ENCODE measurements around the gene LRRC74B. TPM values are rescaled to one million over a fixed set of nuclear protein-coding genes. Genes with fewer than 3 reads are reported as not detected.

Gene LRRC74B
- total and polyA plus RNA-seq, 2 experiments from 2014 or later: not detected

- Histone ChIP-seq H3F3A (ENCODE audit: insufficient read depth) (0 out of 2 replicates have a peak, but pooled peaks cover 8% of the 10 kb centered on the region), H3K27ac (no peak overlapping the region), H3K9ac (no peak overlapping the region), H3K4me1 (ENCODE audit: insufficient read depth) (peaks cover 10% of the 10 kb centered on the region), H3K4me3 (no peak overlapping the region), H3K9me3 (ENCODE audit: low read depth) (no peaks in the 10 kb centered on the region), H3K36me3 (ENCODE audit: low read depth) (no peaks in the 10 kb centered on the region), H3K27me3 (replicated peaks; ENCODE audit: insufficient read depth) (no peaks in the 10 kb centered on the region), H4K20me1 (ENCODE audit: insufficient read depth) (no peaks in the 10 kb centered on the region), H3K9me2 (ENCODE audit: insufficient read depth) (no peaks in the 10 kb centered on the region), H3K79me2 (ENCODE audit: insufficient read depth) (no peaks in the 10 kb centered on the region), H3K4me2 (ENCODE audit: unreplicated experiment) (no peak overlapping the region), H2AFZ (no peak overlapping the region)
- in situ Hi-C loops (cut with MboI): no loop called here
- peak; percentile 70 for DNase-seq
- 53 to 55% methylated on average over 10 of the region's 10 CpGs for WGBS, 2 experiments (ENCODE audit: low coverage in 1 of 2, low lambda C conversion rate in 2 of 2, missing lambda C conversion rate in 2 of 2)
- no peak for TF ChIP-seq EZH2phosphoT487 (IDR thresholded peaks at IDR 0.05; ENCODE audit: insufficient read depth, low read depth)
- TF ChIP-seq EZH2 (IDR thresholded peaks at IDR 0.05; ENCODE audit: insufficient read depth, poor library complexity, severe bottlenecking): no peak
Measured at GRCh38 chr22:21009638-21010425, 35.9 kb upstream of the LRRC74B start.

GRCh38 chr22:21010426-21011113, 35.2 kb upstream of the LRRC74B start:
- Histone ChIP-seq H3K36me3 (ENCODE audit: low read depth) (no peaks in the 10 kb centered on the region), H3K4me3 (no peak overlapping the region), H3K4me1 (ENCODE audit: insufficient read depth) (peaks cover 17% of the 10 kb centered on the region), H3K9me3 (ENCODE audit: low read depth) (no peaks in the 10 kb centered on the region), H3K4me2 (ENCODE audit: unreplicated experiment) (no peak overlapping the region), H3K27ac (no peak overlapping the region), H3F3A (ENCODE audit: insufficient read depth) (0 out of 2 replicates have a peak, but pooled peaks cover 8% of the 10 kb centered on the region), H3K27me3 (replicated peaks; ENCODE audit: insufficient read depth) (no peaks in the 10 kb centered on the region), H4K20me1 (ENCODE audit: insufficient read depth) (no peaks in the 10 kb centered on the region), H3K9me2 (ENCODE audit: insufficient read depth) (no peaks in the 10 kb centered on the region), H2AFZ (no peak overlapping the region), H3K9ac (no peak overlapping the region), H3K79me2 (ENCODE audit: insufficient read depth) (no peaks in the 10 kb centered on the region)
- no peak for DNase-seq
- no peak for TF ChIP-seq EZH2 (IDR thresholded peaks at IDR 0.05; ENCODE audit: insufficient read depth, poor library complexity, severe bottlenecking)
- TF ChIP-seq EZH2phosphoT487 (IDR thresholded peaks at IDR 0.05; ENCODE audit: insufficient read depth, low read depth): no peak
- WGBS, 2 experiments (ENCODE audit: low coverage in 1 of 2, low lambda C conversion rate in 2 of 2, missing lambda C conversion rate in 2 of 2): 82 to 87% methylated on average over 3 of the region's 3 CpGs
- in situ Hi-C loops (cut with MboI): no loop called here

GRCh38 chr22:21012446-21013407, 33.0 kb upstream of the LRRC74B start:
- no peak overlapping the region for H3K4me2 ChIP-seq (ENCODE audit: unreplicated experiment)
- H3K27ac ChIP-seq: no peak overlapping the region
- H3K36me3 ChIP-seq (ENCODE audit: low read depth): no peaks in the 10 kb centered on the region
- H3K9me3 ChIP-seq (ENCODE audit: low read depth): no peaks in the 10 kb centered on the region
- TF ChIP-seq EZH2 (IDR thresholded peaks at IDR 0.05; ENCODE audit: insufficient read depth, poor library complexity, severe bottlenecking) (no peak), EZH2phosphoT487 (IDR thresholded peaks at IDR 0.05; ENCODE audit: insufficient read depth, low read depth) (no peak)
- WGBS, 2 experiments (ENCODE audit: low coverage in 1 of 2, low lambda C conversion rate in 2 of 2, missing lambda C conversion rate in 2 of 2): 51 to 57% methylated on average over 14 of the region's 14 CpGs
- H3K9ac ChIP-seq: no peak overlapping the region
- no peaks in the 10 kb centered on the region for H4K20me1 ChIP-seq (ENCODE audit: insufficient read depth)
- no peaks in the 10 kb centered on the region for H3K9me2 ChIP-seq (ENCODE audit: insufficient read depth)
- peaks cover 19% of the 10 kb centered on the region for H3K4me1 ChIP-seq (ENCODE audit: insufficient read depth)
- no peak overlapping the region for H2AFZ ChIP-seq
- in situ Hi-C loops (cut with MboI): no loop called here
- H3K27me3 ChIP-seq (replicated peaks; ENCODE audit: insufficient read depth): no peaks in the 10 kb centered on the region
- no peaks in the 10 kb centered on the region for H3K79me2 ChIP-seq (ENCODE audit: insufficient read depth)
- no peak for DNase-seq
- no peak overlapping the region for H3K4me3 ChIP-seq
- H3F3A ChIP-seq (ENCODE audit: insufficient read depth): 0 out of 2 replicates have a peak, but pooled peaks cover under 1% of the 10 kb centered on the region

GRCh38 chr22:21013657-21014201, 32.0 kb upstream of the LRRC74B start:
- DNase-seq: no peak
- Histone ChIP-seq H3K9me2 (ENCODE audit: insufficient read depth) (no peaks in the 10 kb centered on the region), H3K4me3 (peak overlapping the region; percentile 70), H2AFZ (peak overlapping the region; percentile 80), H3K4me2 (ENCODE audit: unreplicated experiment) (peak overlapping the region; percentile 79), H4K20me1 (ENCODE audit: insufficient read depth) (no peaks in the 10 kb centered on the region), H3K79me2 (ENCODE audit: insufficient read depth) (no peaks in the 10 kb centered on the region), H3K9me3 (ENCODE audit: low read depth) (no peaks in the 10 kb centered on the region), H3K27me3 (replicated peaks; ENCODE audit: insufficient read depth) (no peaks in the 10 kb centered on the region), H3K4me1 (ENCODE audit: insufficient read depth) (peaks cover 19% of the 10 kb centered on the region), H3K36me3 (ENCODE audit: low read depth) (no peaks in the 10 kb centered on the region), H3K27ac (peak overlapping the region; percentile 62), H3F3A (ENCODE audit: insufficient read depth) (no peaks in the 10 kb centered on the region), H3K9ac (peak overlapping the region; percentile 83)
- in situ Hi-C loops (cut with MboI): no loop called here
- WGBS, 2 experiments (ENCODE audit: low coverage in 1 of 2, low lambda C conversion rate in 2 of 2, missing lambda C conversion rate in 2 of 2): 20 to 27% methylated on average over 24 of the region's 24 CpGs
- TF ChIP-seq EZH2 (IDR thresholded peaks at IDR 0.05; ENCODE audit: insufficient read depth, poor library complexity, severe bottlenecking) (no peak), EZH2phosphoT487 (IDR thresholded peaks at IDR 0.05; ENCODE audit: insufficient read depth, low read depth) (no peak)
